MM.1S (cell line): ENCODE results near the gene ACTC1.

Source experiments
- DNase-seq: peaks from one replicate; pipeline ENCODE4 v3.0.0-alpha.2; 2015
- H2AFZ ChIP-seq: fragments of 300-600 bp; sonication (generic); 2 replicates; pipeline ENCODE4 v1.6.0; 2016; ENCODE audit warnings: antibody characterized with exemption, low read length
- H3F3A ChIP-seq: fragments of 300-600 bp; sonication (generic); 2 replicates; pipeline ENCODE4 v1.6.1; 2016; ENCODE audit warnings: mild to moderate bottlenecking, antibody characterized with exemption, low read length, moderate library complexity, mixed read lengths; ENCODE audit not compliant: insufficient read depth
- H3K27ac ChIP-seq: fragments of 300-600 bp; sonication (generic); 2 replicates; pipeline ENCODE4 v1.5.1; 2016; ENCODE audit warnings: mild to moderate bottlenecking, low read length
- H3K27me3 ChIP-seq: fragments of 300-600 bp; sonication (generic); replicated peaks from 2 replicates; pipeline ENCODE4 v1.6.0; 2016; ENCODE audit warnings: low read length; ENCODE audit not compliant: insufficient read depth
- H3K36me3 ChIP-seq: fragments of 300-600 bp; sonication (generic); replicated peaks from 2 replicates; pipeline ENCODE4 v1.6.1; 2016; ENCODE audit warnings: mild to moderate bottlenecking, low read length, mixed read lengths; ENCODE audit not compliant: insufficient read depth
- H3K4me1 ChIP-seq: fragments of 300-600 bp; sonication (generic); 2 replicates; pipeline ENCODE4 v1.6.1; 2016; ENCODE audit warnings: low read length, mixed read lengths
- H3K4me2 ChIP-seq: fragments of 300-600 bp; sonication (generic); 2 replicates; pipeline ENCODE4 v1.6.0; 2016; ENCODE audit warnings: low read depth, low read length
- H3K4me3 ChIP-seq: fragments of 300-600 bp; sonication (generic); 2 replicates; pipeline ENCODE4 v1.5.1; 2016; ENCODE audit warnings: low read length, mixed read lengths
- H3K79me2 ChIP-seq: fragments of 300-600 bp; sonication (generic); 2 replicates; pipeline ENCODE4 v1.6.1; 2016; ENCODE audit warnings: mixed run types, low read length, mixed read lengths
- H3K9ac ChIP-seq: fragments of 300-600 bp; sonication (generic); 2 replicates; pipeline ENCODE4 v1.6.1; 2016; ENCODE audit warnings: low read length, mixed read lengths
- H3K9me2 ChIP-seq: fragments of 300-600 bp; sonication (generic); replicated peaks from 2 replicates; pipeline ENCODE4 v1.6.1; 2016; ENCODE audit warnings: mild to moderate bottlenecking, low read length, mixed read lengths; ENCODE audit not compliant: insufficient read depth
- H3K9me3 ChIP-seq: fragments of 300-600 bp; sonication (generic); replicated peaks from 2 replicates; pipeline ENCODE4 v1.6.1; 2016; ENCODE audit warnings: mild to moderate bottlenecking, low read length, mixed read lengths; ENCODE audit not compliant: insufficient read depth
- H4K20me1 ChIP-seq: fragments of 300-600 bp; sonication (generic); 2 replicates; pipeline ENCODE4 v1.6.1; 2016; ENCODE audit warnings: mild to moderate bottlenecking, low read length, moderate library complexity, mixed read lengths; ENCODE audit not compliant: insufficient read depth
- EZH2 ChIP-seq: fragments of 300-600 bp; sonication (generic); optimal IDR thresholded peaks from 2 replicates; pipeline ENCODE3; 2017; ENCODE audit warnings: low read depth, mild to moderate bottlenecking, antibody characterized with exemption, low read length, mixed read lengths
- EZH2phosphoT487 ChIP-seq: fragments of 300-600 bp; sonication (generic); IDR thresholded peaks from 2 replicates; pipeline ENCODE4 v1.6.1; 2018; ENCODE audit warnings: antibody characterized with exemption, low read length
- TF ChIP-seq, protein P1 (sequence below): fragments of 300-600 bp; sonication (generic); IDR thresholded peaks from 2 replicates; pipeline ENCODE4 v1.5.1; 2016; ENCODE audit warnings: antibody characterized with exemption, low read length, mixed read lengths

Gene ACTC1

DNA sequence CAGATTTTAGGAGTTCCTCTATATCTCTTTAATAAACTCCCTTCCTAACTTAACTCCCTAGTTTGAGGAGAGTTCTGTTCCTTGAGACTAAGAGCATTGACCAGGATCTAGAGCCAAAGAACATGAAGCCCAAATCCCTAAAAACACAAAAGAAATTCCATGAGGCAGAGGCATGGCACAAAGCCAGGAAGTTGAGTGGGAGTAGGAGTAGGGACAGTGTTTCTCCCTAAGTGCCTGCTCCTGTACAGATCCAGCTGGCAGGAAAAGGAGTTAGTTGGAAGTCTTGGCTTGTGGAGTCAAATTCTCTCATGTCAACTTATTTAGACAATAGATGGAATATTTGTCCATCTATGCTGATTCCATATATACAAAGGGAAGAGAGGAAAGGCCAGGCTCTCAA is 11.4 kb downstream of the ACTC1 start:
- Histone ChIP-seq H2AFZ (no peak overlapping the region), H3K27me3 (no peaks in the 10 kb centered on the region), H3K9me3 (no peaks in the 10 kb centered on the region), H4K20me1 (no peaks in the 10 kb centered on the region), H3K79me2 (no peaks in the 10 kb centered on the region), H3K36me3 (no peaks in the 10 kb centered on the region), H3K4me1 (no peaks in the 10 kb centered on the region), H3K27ac (no peak overlapping the region), H3K4me2 (no peak overlapping the region), H3K9ac (no peak overlapping the region), H3K4me3 (no peak overlapping the region), H3K9me2 (no peaks in the 10 kb centered on the region), H3F3A (no peaks in the 10 kb centered on the region)
- no peak for DNase-seq
- TF ChIP-seq EZH2, result no peak

GRCh38 chr15:34783431-34783830 is 11.9 kb downstream of the ACTC1 start:
- Histone ChIP-seq H3K9ac (no peak overlapping the region), H3K9me3 (no peaks in the 10 kb centered on the region), H3F3A (no peaks in the 10 kb centered on the region), H4K20me1 (no peaks in the 10 kb centered on the region), H3K79me2 (no peaks in the 10 kb centered on the region), H3K4me3 (no peak overlapping the region), H3K4me2 (no peak overlapping the region), H3K4me1 (no peaks in the 10 kb centered on the region), H2AFZ (no peak overlapping the region), H3K9me2 (no peaks in the 10 kb centered on the region), H3K36me3 (no peaks in the 10 kb centered on the region), H3K27me3 (no peaks in the 10 kb centered on the region), H3K27ac (no peak overlapping the region)
- no peak for DNase-seq
- TF ChIP-seq, protein P1, sequence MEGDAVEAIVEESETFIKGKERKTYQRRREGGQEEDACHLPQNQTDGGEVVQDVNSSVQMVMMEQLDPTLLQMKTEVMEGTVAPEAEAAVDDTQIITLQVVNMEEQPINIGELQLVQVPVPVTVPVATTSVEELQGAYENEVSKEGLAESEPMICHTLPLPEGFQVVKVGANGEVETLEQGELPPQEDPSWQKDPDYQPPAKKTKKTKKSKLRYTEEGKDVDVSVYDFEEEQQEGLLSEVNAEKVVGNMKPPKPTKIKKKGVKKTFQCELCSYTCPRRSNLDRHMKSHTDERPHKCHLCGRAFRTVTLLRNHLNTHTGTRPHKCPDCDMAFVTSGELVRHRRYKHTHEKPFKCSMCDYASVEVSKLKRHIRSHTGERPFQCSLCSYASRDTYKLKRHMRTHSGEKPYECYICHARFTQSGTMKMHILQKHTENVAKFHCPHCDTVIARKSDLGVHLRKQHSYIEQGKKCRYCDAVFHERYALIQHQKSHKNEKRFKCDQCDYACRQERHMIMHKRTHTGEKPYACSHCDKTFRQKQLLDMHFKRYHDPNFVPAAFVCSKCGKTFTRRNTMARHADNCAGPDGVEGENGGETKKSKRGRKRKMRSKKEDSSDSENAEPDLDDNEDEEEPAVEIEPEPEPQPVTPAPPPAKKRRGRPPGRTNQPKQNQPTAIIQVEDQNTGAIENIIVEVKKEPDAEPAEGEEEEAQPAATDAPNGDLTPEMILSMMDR, result no peak
- TF ChIP-seq EZH2phosphoT487 (no peak), EZH2 (no peak)

DNA sequence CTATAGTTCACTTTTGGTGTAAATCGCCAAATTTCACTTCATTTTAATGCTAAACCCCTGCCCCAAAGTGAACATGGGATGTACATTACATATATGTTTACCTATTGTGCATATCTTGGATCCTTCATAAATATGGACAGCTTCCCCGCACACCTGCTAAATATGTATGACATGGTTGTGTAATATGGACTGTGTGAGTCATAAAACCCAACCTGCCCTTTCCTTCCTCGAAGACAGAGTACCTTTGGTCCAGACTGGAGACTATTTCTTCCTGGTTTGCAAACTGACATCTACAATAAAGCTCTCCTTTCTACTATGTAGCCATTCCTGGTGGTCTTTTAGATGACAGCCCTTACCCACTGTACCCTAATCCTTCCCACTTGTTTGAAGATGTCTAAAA is 12.4 kb downstream of the ACTC1 start:
- Histone ChIP-seq H3K4me1 (no peaks in the 10 kb centered on the region), H3F3A (no peaks in the 10 kb centered on the region), H3K9me3 (no peaks in the 10 kb centered on the region), H3K4me3 (no peak overlapping the region), H4K20me1 (no peaks in the 10 kb centered on the region), H3K27ac (no peak overlapping the region), H3K4me2 (no peak overlapping the region), H3K27me3 (no peaks in the 10 kb centered on the region), H3K9ac (no peak overlapping the region), H3K79me2 (no peaks in the 10 kb centered on the region), H3K9me2 (no peaks in the 10 kb centered on the region), H3K36me3 (no peaks in the 10 kb centered on the region), H2AFZ (no peak overlapping the region)
- DNase-seq, result no peak
- TF ChIP-seq EZH2 (no peak), EZH2phosphoT487 (no peak)
- TF ChIP-seq, protein P1, result no peak

- Histone ChIP-seq H3K27ac (no peak overlapping the region), H4K20me1 (no peaks in the 10 kb centered on the region), H3K4me2 (no peak overlapping the region), H3K36me3 (no peaks in the 10 kb centered on the region), H3K9me3 (no peaks in the 10 kb centered on the region), H2AFZ (no peak overlapping the region), H3K9ac (no peak overlapping the region), H3K79me2 (no peaks in the 10 kb centered on the region), H3K27me3 (no peaks in the 10 kb centered on the region), H3F3A (no peaks in the 10 kb centered on the region), H3K9me2 (no peaks in the 10 kb centered on the region), H3K4me1 (no peaks in the 10 kb centered on the region), H3K4me3 (no peak overlapping the region)
- DNase-seq, result no peak
- TF ChIP-seq, protein P1, result no peak
- no peak for TF ChIP-seq EZH2phosphoT487
- no peak for TF ChIP-seq EZH2
Observed at GRCh38 chr15:34780725-34781124, 14.6 kb downstream of the ACTC1 start.
